PC-3 (cell line): ENCODE measurements around the gene ADI1.

Experiments
- EZH2 ChIP-seq: fragments of 300-600 bp; sonication (generic); IDR thresholded peaks from one replicate; pipeline ENCODE4 v1.6.1; 2017; ENCODE audit warnings: antibody characterized with exemption, mild to moderate bottlenecking, low read length; ENCODE audit not compliant: unreplicated experiment
- EZH2phosphoT487 ChIP-seq: fragments of 300-600 bp; sonication (generic); IDR thresholded peaks from 2 replicates; pipeline ENCODE4 v1.6.1; 2018; ENCODE audit warnings: mild to moderate bottlenecking, antibody characterized with exemption, low read length, borderline replicate concordance
- TF ChIP-seq, protein P1 (sequence below): fragments of 300-600 bp; sonication (generic); conservative IDR thresholded peaks from 2 replicates; pipeline ENCODE4 v1.5.1; 2017; ENCODE audit warnings: antibody characterized with exemption, low read depth, mild to moderate bottlenecking, low read length

DNA sequence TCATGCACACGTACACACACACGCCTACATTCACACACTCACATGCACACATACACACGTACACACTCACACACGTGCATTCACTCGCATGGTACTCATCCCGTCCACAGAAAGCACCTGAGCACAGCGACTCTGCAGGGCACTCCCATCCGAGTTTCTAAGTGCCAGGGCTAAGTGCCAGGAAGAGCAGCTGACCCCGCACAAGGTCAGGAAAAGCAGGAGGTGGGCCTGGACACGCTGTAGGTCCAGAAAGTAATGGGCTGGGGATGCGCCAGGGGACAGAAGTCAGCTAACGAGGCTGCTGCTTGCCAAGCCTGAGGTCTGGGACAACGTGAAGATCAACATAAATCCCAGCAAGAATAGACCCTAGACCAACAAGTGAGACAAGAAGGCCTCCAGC lies 15.8 kb downstream of the ADI1 start:
- TF ChIP-seq, protein P1, sequence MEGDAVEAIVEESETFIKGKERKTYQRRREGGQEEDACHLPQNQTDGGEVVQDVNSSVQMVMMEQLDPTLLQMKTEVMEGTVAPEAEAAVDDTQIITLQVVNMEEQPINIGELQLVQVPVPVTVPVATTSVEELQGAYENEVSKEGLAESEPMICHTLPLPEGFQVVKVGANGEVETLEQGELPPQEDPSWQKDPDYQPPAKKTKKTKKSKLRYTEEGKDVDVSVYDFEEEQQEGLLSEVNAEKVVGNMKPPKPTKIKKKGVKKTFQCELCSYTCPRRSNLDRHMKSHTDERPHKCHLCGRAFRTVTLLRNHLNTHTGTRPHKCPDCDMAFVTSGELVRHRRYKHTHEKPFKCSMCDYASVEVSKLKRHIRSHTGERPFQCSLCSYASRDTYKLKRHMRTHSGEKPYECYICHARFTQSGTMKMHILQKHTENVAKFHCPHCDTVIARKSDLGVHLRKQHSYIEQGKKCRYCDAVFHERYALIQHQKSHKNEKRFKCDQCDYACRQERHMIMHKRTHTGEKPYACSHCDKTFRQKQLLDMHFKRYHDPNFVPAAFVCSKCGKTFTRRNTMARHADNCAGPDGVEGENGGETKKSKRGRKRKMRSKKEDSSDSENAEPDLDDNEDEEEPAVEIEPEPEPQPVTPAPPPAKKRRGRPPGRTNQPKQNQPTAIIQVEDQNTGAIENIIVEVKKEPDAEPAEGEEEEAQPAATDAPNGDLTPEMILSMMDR: no peak
- TF ChIP-seq EZH2 (no peak), EZH2phosphoT487 (no peak)
